GM19397 (cell line): ENCODE results near the gene MPV17.
"Not testable (repeated sequence)": the region's sequence is repeated elsewhere in the genome, so short reads cannot be mapped to it uniquely, and the experiment has no call there.

Experiments used
- ATAC-seq: cut with Tn5 transposase; IDR thresholded peaks from one replicate; pipeline ENCODE4 v1.9.1; 2021; ENCODE audit warnings: mild to moderate bottlenecking, moderate library complexity; ENCODE audit not compliant: unreplicated experiment

Gene MPV17

GRCh38 chr2:27268296-27268695 lies 54.6 kb downstream of the MPV17 start:
- not testable (repeated sequence) for ATAC-seq

- ATAC-seq, result no peak
Observed at GRCh38 chr2:27265536-27265870, 57.4 kb downstream of the MPV17 start.

DNA sequence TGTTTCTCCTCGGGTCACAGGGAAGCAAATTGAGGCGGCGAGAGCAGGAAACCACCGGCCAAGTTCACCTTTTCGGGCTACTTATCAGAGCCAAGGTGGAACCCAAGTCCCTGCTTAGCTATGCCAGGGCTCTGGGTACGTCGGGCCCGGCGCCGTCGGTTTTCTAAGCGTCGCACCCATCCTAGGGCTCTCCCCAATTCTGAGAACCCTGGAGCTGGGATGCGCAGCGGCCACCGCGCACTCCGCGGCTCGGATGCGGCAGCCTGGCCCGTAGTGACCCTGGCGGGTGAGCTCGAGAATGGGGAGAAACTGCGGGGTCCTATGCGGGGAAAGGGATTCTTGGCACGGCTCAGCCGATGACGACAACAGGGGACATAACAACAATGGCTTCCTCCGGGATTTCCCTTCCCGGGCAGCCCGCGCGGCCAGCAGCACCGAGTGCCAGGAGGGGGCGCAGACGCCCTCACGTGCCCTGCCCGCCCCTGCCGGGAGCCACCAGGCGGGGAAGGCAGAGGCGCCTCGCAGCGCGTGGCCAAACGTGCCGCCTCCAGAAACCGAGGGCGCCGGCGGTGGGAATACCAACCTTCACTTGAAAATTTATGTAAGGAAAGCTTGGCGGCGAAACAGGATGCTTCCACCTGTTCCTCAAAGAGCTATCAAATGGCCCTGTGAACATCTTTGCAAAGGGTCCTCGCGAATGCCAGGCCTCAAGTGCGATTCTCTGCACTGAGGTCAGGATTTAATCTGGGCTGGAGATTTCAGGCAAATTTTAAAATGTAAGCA lies 58.0 kb downstream of the MPV17 start:
- ATAC-seq, result no peak

GRCh38 chr2:27264253-27264752 lies 58.6 kb downstream of the MPV17 start:
- ATAC-seq, result no peak

GRCh38 chr2:27263287-27264252 lies 59.3 kb downstream of the MPV17 start:
- ATAC-seq, result no peak

DNA sequence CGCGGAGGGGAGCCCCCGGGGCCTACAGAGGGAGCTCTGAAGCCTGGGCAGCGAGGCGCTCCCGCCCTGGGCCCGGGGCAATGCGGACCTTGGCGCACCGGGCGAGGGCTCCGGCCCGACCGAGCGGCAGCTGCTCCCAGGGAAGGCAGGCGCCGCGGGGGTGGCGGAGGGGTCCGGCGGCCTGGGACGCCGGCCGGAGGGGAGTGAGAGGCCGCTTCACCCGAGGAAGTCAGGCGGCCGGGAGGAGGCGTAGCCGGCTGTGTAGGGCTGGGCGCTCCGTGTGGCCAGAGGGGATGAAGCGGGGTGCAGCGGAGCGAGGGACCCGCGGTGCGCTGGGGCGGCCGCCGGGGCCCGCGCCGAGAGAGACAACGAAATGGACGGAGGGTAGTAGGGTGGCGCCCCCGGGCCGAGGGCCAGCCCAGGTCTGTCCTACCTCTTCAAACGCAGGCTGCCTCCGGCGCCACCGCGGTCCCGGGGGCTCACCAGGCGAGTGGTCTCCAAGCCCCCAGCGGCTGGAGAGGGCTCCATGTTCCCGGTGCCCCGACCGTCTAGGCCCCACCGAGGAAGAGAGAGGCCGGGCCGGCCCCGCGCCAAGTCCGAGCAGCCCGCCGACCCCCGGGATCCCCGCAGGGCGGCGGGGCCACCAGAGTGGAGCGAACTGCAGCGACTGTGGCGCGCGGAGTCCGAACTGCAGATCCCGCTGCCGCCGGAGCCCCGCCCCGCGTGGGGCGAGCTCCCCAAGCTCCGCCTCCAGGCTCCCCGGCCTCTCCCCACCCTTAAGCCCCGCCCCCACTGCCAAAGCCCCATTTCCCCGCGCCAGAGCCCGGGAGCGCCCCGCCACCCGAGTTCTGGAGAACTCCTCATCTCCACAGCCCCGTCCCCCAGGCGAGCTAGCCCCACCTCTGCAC lies 60.3 kb downstream of the MPV17 start, which contains the start of gene SLC30A3:
TSS of gene SLC30A3 (minus strand) at position 669 of the 908 bp plus-strand sequence. CDS start at position 528, 141 bp downstream.
- no peak for ATAC-seq

GRCh38 chr2:27261926-27262298 lies 61.0 kb downstream of the MPV17 start:
- no peak for ATAC-seq

DNA sequence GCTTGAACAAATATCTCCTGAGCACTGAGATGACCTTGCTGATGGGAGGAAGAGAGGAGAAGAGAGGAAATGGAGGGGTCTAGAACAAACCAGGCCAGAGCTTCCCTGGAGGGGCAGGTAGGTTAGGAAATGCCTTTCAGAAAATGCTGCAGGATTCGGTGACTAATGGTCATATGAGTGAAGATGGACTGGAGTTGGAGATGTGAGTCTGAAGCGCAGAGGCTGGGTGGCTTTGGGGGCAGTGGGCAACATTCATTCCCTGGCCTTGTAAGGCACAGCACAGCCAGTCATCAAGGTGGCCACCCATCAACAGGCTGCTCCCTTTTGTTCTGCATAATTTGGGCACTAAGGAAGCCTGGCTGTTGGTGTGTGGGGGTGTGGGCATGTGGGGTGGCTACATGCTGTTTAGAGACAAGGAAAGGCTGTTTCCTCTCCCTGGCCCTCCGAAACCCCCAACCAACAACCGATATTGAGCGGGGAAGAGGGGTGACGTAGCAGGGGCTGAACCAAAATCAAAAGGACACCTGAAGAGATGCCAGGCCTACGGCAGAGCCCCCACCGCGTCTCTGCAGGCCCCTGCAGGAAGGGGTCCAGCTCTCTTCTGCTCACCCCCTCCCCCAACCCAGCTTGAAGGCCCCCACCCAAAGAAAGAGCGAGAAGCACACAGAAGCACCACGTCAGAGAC lies 61.5 kb downstream of the MPV17 start:
- ATAC-seq, result no peak
